ENCODE results near the gene CDCA8. TPM values are rescaled to one million over a fixed set of nuclear protein-coding genes. Genes with fewer than 3 reads are reported as not detected.
"Not testable (repeated sequence)": the region's sequence is repeated elsewhere in the genome, so short reads cannot be mapped to it uniquely, and the experiment has no call there.

Gene CDCA8
- total and polyA plus RNA-seq, 2 experiments from 2014 or later: 31.6 to 37.9 TPM

DNA sequence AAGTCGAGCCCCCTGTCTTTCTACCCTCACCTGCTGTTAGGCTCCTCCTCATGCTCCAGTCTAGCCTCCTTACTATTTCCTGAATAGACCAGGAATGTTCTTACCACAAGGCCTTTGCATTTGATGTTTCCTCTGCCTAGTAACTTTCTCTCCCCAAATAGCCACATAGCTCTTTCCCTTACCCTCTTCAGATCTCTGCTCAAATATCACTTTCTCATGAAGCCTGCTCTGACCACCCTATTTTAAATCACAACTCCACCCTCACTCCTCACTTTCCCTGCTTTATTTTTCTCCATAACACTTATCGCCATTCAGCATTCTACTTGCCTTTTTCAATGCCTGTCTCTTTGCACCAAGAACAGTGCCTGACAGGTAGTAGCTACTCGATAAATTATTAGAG, 6.6 kb upstream of the CDCA8 start (continued):
- TF ChIP-seq CTCF (conservative IDR thresholded peaks at IDR 0.05; ENCODE audit: low read depth in 2 of 2) (no peak), POLR2AphosphoS5 (IDR thresholded peaks at IDR 0.05; ENCODE audit: low read depth) (no peak), ZNF331 (CRISPR knock-in tag; IDR thresholded peaks at IDR 0.05; ENCODE audit: low read depth) (no peak), NANOG (IDR thresholded peaks at IDR 0.05; ENCODE audit: borderline replicate concordance) (no peak), REST (IDR thresholded peaks at IDR 0.05; ENCODE audit: unreplicated experiment) (no peak), CREB1 (CRISPR knock-in tag; IDR thresholded peaks at IDR 0.05; ENCODE audit: low read depth) (no peak), ETS1 (IDR thresholded peaks at IDR 0.05) (no peak), EZH2 (IDR thresholded peaks at IDR 0.05; ENCODE audit: low read depth, unreplicated experiment) (no peak), EZH2phosphoT487 (IDR thresholded peaks at IDR 0.05; ENCODE audit: unreplicated experiment) (no peak)

- not testable (repeated sequence) for H3K4me3 ChIP-seq; H3K4me3 Mint-ChIP-seq; ATAC-seq; H3K9me2 ChIP-seq (ENCODE audit: insufficient read depth); H3K4me2 ChIP-seq; DNase-seq (ENCODE audit: low spot score); H3F3A ChIP-seq (replicated peaks; ENCODE audit: low read depth); H3K9me3 Mint-ChIP-seq; H3K27me3 ChIP-seq (ENCODE audit: insufficient read depth); H3K27ac Mint-ChIP-seq; H3K27ac ChIP-seq (ENCODE audit: low read depth); H2AFZ ChIP-seq
- peaks cover 15% of the 10 kb centered on the region for H3K27me3 Mint-ChIP-seq (ENCODE audit: insufficient read depth, low read depth, poor library complexity)
- peaks cover 20% of the 10 kb centered on the region for H4K20me1 ChIP-seq (replicated peaks; ENCODE audit: insufficient read depth)
- peaks cover 28% of the 10 kb centered on the region for H3K36me3 ChIP-seq (ENCODE audit: insufficient read depth)
- peaks cover 18% of the 10 kb centered on the region for H3K4me1 Mint-ChIP-seq
- peaks cover 14% of the 10 kb centered on the region; the same call in 1 of the 2 replicates for H3K4me1 ChIP-seq (ENCODE audit: insufficient read depth)
- H3K79me2 ChIP-seq (replicated peaks; ENCODE audit: insufficient read depth): peaks cover 26% of the 10 kb centered on the region
- peaks cover 52% of the 10 kb centered on the region for H3K36me3 Mint-ChIP-seq (ENCODE audit: low read depth)
Observed at GRCh38 chr1:37687764-37688163, 4.6 kb upstream of the CDCA8 start.
